T-helper 9 cell (primary cell): Measurements from ENCODE around the gene RO60.
A peak's percentile ranks its signal among the peaks of the same experiment; 100 is the strongest.
"Not testable (repeated sequence)": the region's sequence is repeated elsewhere in the genome, so short reads cannot be mapped to it uniquely, and the experiment has no call there.

Experiments
- DNase-seq: peaks from one replicate; pipeline ENCODE4 v3.0.0-alpha.2; 2020
- total RNA-seq, 2 donors: gene quantifications; one replicate each; lab custom pipeline; 2026; lab: John Stamatoyannopoulos, UW

The RO60 gene
- 100 to 181 reads per million in 2 donors for total RNA-seq

DNA sequence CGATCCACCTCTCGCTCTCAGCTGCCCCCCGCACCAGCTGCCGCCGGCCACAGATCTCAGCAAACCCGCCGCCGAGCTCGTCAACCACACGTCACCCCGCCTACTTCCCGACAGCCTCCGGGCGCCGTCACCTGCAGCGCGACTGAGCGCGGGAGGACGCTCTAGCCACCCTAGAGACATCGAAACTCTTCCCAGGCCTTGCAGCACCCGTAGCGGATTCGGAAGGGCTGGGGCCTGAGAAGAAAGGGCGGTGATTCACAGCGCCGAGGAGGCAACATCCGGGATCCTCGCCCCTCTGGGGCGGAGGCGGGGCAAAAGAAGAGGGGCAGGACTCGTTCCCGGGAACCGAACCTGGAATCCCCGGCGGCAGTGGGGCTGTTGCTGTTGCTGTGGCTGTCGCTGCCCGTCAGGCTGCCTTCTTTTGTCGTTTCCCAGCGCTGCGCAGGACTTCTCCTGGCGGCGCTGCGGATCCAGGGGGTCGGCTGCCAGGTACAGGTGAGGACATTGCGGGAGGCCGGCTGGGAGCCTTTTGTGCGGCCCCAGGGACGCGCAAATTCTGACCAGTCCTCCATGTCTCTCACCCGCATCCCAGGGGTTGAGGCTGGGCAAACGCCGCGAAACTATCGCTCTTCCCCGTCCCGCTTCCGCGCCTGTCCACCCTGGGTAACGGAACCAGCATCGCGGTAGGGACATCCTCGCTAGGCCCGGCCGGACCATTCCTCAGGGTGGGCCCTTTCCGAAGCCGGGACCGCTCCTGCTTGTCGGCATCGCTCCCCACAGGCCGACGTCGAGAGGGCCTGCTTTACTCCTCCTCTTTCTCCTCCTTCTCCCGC lies at the start of gene RO60, which contains the start of gene UCHL5:
Gene RO60, plus strand, starts transcription at position 331 of the 833 bp plus-strand sequence. CDS start 9,443 bp downstream, outside the sequence.
Gene UCHL5, minus strand, starts transcription at position 79 of the 833 bp plus-strand sequence. CDS start 100 bp downstream, outside the sequence.
- DNase-seq: peak; percentile 89

DNA sequence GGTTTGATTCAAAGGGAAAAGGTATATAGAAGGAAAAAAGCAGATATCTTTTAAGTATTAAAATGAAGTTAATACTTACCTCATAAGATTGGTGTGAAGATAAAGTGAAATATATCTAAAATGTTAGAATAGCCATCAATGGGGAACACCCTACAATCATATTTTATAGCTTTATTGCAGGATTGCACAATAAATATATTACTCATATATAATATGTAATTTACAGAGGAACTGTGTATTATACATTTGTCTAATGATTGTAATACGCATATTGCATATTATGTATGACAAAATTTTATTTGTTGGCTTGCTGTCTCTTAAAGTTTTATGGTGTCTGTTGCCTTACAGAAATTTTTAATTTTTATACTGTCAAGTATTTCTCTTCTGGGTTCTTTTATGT lies 48.0 kb upstream of the RO60 start:
- no peak for DNase-seq

DNA sequence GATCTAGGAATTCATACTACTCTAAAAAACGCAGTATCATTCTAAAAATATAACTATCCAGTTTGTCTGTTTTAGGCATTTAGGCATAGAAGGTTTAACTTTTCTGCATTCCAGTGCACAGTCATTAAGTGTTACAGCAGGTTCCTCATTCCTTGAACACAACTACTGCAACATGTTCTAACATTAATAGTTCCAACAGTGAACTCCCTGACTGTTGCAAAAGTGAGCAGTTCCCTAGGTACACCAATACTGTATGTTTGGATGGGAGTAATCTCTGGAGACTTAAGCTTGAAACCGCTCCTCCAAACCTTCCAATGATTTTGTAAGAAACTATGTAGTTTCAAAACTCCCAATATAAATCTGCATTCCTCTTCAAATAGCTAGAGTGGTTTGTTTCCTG lies 46.4 kb upstream of the RO60 start:
- DNase-seq: no peak

DNA sequence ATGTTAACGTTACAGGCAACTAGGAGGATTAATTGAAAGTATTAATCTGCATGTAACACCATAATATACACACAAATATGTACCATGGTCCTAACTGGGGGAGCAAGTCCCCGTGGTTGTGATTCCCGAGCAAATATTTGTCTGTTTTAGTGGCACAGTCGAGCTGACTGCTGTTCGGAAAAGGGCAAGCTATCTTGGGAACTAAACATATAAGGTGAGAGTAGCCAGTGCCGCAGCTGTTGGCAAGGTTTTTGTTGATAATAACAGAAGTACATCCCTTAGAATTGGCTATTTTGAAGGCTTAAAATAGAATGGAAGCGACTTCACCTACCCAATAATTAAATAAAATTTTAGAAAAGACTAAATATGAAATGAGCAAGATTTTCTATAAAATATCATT lies 45.7 kb upstream of the RO60 start:
- DNase-seq: no peak

DNA sequence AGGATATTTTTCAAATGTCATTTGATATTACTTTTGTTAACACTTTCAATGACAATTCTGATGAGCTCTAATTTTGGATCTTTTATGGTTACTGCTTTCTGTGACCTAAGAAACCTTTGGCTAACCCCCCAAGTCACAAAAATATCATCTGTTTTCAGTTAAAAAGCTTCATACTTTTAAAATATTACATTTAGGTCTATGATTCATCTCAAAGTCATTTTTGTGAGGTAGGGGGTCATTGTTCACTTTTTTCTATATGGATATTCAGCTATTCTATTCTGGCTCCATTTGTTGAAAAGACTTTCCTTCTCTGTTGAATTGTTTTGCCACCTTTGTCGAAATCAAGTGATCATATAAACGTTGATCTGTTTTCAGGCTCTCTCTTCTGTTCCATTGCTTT lies 45.0 kb upstream of the RO60 start:
- DNase-seq: no peak

DNA sequence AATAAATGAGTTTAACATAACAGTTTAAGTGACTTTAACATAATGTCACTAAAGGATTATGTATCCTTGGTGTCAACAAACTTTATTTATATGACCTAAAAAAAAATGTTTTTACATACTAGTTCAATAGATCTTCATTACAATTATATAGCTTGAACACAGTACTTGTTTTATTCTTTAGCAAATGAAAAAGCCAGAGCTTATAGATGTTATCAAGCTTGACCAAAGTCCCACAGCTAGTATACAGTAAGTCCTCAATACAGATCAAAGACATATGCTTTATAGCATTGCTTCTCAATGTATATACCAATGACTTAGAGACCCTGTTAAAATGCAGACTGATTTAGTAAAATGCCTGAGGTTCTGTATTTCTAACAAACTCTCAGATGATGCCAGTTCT lies 42.6 kb upstream of the RO60 start:
- DNase-seq: no peak

DNA sequence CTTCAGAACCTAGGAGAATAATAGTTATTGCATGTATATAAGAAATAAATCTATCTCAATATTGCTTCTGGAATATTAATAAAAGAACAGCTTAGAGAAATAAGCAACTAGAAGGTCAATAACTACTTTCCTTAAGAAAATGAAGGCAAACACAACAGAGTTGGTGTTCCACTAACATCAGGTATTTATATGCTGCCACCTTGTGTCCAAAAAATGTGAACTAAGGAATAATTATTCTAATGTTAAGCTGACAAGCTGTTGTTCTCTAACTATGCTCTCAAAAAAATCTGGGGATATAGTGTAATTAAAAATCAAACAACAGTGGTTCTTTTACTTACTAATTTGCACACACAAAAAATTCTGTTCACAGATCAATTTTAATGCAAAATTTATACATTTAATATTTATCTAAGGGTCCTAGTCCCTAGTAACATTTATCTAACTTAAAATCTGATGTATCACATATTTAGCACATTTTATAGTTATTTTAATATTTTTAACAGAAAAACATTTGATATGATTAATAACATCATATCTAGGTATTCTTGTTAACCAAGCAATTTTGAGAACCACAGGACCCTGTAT lies 39.9 kb upstream of the RO60 start:
- DNase-seq: no peak

DNA sequence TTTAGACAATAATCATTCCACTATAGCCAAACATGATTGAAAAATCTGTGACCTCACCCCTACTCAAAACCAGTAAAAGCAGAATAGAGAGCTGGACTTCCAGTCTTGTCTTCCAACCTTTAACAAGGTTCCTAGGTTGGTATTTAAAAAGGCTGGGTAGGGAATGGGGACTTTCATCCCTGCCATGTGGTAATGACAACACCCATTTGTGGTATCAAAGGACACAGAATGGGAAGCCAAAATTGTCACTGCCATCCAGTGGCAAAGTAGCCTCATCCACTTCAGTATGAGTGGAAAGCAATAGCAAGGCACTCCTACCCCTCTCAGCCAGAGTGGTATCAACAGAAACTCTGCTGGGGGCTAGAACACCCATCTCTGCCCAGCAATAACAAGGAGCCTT lies 34.2 kb upstream of the RO60 start:
- DNase-seq: no peak

DNA sequence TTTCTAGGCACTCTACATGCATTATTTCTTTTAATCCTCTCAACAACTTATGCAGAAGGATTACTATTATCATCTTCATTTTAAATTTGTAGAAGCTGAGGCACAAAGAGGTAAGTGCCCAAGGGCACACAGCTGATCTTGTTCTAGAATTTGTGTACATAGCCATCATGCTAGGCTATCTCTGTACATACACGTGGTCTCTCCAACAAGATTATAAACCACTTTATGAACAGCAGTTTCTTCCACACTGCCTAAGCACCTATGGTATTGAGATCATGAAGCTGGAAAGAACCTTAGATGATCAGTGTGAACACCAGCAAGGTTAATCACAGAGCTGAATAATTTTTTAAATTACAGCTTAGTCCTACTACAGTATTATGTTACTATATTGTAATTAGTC lies 29.1 kb upstream of the RO60 start:
- DNase-seq: no peak

DNA sequence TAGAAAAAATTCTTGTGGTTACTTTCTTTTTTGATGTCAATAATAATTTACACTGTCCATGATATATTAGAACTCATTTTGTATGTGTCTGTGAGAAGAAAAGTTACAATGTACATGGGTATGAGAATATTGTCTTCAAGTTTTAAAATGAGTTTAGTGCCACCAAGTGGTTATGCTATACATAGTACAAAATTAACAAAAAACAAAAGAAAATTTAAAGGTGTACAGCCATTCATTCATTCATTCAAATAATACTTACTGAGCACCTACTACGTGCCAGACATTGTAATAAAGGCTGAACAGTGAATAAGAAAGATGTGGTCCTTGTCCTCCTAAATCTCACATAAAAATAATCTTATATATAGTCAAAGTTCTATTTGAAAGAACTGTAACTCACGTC lies 28.0 kb upstream of the RO60 start:
- no peak for DNase-seq

DNA sequence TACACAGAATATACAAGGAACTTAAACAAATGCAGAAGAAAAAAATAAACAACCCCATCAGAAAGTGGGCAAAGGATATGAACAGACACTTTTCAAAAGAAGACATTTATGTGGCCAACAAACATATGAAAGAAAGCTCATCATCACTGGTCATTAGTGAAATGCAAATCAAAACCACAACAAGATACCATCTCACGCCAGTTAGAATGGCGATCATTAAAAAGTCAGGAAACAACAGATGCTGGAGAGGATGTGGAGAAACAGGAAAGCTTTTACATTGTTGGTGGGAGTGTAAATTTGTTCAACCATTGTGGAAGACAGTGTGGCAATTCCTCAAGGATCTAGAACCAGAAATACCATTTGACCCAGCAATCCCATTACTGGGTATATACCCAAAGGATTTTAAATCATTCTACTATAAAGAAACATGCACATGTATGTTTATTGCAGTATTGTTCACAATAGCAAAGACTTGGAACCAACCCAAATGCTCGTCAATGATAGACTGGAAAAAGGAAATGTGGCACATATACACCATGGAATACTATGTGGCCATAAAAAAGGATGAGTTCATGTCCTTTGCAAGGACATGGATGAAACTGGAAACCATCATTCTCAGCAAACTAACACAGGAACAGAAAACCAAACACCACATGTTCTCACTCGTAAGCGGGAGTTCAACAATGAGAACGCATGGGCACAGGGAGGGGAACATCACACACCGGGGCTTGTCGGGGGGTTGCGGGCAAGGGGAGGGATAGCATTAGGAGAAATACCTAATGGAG lies 26.6 kb upstream of the RO60 start:
- not testable (repeated sequence) for DNase-seq

DNA sequence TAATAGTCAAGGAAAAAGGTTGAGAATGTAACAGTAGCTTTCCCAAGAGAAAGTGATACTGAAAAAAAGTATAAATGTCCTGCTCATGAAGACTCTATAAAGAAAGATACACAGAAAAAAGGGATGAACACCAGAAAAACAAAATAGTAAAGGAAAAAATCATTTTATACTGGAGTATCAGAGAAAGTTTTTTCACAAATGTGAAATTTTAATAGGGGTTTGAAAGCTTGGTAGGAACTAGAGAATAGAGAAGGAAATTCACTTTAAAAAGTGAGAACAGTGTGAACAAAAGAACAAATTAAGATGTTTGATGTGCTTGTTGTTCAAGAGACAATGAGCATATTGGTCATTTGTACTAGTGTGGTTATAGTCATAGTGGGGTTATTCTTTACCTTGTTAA lies 25.8 kb upstream of the RO60 start:
- DNase-seq: no peak

DNA sequence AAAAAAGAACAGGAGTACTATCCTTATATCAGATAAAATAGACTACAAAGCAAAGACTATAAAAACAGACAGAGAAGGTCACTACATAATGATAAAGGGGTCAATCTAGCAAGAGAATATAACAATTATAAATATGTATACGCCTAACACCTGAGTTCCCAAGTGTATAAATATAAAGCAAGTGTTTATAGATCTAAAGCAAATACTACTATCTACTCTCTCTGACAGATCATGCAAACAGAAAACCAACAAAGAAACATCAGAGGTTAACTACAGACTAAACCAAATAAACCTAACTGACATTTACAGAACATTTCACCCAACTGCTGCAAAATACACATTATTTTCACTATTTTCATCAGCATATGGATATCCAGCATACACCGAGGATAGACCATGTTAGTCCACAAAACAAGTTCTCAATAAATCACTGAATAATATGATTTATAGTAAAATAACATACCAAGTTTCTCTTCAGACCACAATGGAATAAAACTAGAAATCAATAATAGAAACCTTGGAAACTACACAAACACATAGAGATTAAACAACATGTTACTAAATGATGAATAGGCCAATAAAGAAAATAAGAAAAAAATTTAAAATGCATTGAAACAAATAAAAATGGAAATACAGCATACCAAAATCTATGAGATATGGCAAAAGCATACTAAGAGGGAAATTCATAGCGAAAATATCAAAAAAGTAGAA lies 22.9 kb upstream of the RO60 start:
- DNase-seq: no peak

DNA sequence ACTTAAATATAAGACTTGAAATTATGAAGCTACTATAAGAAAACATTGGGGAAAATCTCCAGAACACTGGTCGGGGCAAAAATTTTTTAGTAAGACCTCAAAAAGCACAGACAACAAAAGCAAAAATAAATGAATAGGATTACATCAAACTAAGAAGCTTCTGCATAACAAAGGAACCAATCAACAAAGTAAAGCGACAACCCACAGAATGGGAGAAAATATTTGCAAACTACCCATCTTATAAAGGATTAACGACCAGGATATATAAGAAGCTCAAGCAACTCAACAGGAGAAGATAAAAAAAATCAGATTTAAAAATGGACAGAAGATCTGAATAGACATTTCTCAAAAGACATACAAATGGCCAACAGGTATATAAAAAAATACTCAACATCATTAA lies 19.4 kb upstream of the RO60 start:
- DNase-seq: no peak

DNA sequence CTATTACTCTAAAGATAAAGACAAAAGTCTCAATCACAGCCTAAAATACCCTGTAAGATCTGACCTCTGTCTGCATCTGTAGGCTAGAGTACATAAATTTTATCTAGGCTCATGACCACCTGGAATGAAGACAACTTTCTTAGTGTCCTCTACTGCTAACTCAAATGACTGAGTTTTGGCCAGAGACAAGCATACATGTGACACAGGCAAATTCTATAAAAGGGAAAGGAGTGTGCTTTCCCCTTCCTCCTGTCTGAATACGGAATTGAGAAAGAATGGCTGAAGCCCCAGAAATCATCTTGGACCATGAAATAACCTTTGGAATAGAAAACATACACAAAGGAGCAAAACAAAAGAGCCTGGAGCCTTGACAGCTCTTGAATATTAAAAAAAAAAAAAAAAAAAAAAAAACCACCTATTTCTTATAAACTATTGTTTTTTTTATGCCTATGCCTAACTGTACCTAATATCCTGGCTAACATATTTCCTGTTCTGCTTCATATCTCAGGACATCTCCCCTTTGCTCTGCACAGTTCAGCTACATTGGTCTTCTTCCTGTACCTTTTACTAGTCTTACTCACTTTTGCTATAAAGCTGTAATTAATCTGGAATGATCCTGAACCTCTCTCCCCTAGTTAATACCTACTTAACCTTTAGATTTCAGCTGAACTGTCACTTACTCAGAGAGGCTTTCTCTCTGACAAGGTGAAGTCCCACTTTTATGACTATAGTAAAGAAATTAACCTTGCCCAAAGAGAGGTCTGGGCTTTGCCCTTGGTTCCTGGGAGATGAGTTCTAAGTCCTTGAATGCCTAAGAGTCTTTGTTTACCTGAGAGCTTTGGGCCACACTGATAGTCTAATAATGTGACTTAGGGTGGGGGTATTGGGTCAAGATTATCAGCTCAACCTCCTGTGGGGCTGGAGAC lies 16.4 kb upstream of the RO60 start:
- no peak for DNase-seq

DNA sequence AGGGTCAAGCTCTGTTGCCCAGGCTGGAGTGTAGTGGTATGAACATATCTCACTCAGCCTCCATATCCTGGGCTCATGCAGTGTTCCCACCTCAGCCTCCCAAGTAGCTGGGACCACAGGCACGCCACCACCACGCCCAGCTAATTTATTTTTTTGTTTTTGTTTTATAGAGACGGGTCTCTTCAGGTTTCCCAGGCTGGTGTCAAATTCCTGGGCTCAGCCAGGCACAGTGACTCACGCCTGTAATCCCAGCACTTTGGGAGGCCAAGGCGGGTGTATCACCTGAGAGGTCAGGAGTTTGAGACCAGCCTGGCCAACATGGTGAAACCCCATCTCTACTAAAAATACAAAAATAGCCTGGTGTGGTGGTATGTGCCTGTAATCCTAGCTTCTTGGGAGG lies 10.5 kb upstream of the RO60 start:
- DNase-seq: not testable (repeated sequence)

DNA sequence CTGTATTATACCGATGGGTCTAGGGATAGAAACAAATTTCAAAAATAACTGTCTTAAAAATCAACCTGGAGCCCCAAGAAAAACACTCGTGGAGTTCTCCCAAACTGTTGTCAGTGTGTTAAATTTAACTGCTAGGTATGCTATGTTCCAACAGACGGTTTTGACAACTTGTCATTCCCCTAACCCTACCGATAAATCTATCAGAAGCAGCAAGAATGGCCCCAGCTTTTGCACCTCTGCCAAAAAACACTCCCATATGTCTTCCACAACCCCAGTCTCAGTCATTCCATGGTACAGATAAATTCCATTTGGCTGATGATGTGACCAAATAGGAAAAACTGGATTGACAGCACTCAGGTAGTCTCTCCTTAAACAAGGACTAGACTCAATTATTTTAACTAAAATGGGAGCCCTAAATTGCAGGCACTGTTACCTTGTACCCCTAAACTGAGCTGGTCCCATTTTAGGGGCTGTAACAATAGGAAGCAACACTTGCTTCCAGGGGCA lies 5.2 kb upstream of the RO60 start:
- no peak for DNase-seq

DNA sequence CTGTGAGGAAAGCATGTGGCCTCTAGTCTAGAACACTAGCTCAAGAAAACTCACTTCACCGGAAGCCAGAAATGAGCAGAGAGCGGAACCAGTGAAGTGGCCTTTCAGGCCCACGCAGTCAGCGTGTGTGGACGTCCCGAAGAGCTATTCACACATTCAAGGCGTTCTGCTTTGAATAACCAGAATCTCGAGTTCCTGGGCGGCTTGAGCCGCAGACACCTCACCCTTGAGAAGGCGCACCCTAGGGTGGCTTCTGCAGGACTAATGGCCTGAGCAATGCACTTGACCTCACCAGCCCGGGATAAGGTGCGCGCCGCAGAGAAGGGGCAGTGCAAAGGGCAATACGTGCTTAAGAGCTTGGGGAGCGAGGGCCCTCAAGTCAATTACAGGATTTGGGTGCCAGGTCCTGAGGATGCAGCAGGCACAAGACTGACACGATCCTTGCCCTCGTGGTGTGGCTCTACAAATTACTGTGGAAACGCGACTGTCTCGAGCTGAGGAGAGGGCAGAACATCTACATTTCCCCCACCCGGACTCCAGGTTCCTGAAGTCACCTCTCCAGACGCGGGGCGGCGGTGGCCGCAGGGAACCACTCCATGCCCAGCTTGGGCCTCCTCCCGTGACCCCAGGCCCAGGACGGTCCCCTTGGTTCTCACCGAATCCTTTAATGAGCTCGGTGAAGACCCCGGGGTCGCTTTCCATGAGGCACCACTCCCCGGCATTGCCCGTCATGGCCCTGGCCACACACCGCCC lies 707 bp upstream of the RO60 start:
- peak; percentile 16 for DNase-seq

DNA sequence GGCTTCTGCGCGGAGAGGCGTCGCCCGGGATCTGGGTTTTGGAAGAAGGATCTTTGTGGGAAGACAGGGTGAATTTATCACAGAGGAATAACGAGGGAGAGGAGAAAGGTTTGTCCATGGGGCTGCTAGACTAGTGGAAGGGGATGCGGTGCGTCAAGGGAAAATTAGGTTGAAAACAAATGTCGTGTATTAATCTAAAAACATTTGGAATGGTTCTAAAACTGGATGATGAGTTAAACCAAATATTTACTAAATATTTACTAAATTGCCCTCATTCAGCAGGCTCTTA lies 647 bp downstream of the RO60 start:
- DNase-seq: no peak

DNA sequence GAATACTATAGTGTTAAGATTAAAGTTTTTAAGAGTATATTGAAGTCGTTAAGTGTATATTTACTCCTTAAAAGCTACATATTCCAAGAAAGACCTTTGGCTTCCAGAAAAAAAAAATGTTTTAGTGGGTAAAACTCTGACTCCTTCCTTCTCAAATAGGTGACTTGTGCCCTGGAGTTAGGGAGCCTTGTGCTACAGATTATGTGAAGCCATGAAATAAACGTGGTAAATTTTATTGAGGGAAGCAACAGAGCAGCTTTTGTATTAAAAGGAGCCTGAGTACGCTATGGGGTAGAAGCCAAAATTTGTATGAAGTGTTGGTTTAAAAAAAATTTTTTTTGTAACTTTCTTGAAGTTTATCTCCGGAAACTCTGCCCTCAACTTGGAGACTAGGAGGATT lies 994 bp downstream of the RO60 start:
- no peak for DNase-seq

DNA sequence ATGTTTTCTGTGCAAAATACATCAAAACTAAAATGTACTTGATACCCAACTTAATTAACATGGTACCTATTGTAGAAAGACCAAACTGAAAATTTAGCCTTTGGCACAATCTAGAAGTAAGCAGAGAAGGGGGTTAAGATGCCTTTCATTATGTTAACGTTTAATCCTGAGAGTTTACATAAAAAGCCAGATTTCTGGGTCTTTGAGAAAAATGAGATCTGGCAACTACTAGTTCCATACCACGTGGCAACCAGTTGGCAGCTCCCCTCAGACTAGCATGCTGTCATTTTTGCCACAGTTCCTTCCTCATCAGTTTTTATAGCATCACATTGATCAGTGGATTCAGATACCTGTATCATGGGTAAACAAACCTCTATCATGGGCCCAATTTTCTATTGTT lies 1.5 kb downstream of the RO60 start:
- no peak for DNase-seq
